ENCODE measurements around the gene NIPA2.
"Not testable (repeated sequence)": the region's sequence is repeated elsewhere in the genome, so short reads cannot be mapped to it uniquely, and the experiment has no call there.

The NIPA2 gene

DNA sequence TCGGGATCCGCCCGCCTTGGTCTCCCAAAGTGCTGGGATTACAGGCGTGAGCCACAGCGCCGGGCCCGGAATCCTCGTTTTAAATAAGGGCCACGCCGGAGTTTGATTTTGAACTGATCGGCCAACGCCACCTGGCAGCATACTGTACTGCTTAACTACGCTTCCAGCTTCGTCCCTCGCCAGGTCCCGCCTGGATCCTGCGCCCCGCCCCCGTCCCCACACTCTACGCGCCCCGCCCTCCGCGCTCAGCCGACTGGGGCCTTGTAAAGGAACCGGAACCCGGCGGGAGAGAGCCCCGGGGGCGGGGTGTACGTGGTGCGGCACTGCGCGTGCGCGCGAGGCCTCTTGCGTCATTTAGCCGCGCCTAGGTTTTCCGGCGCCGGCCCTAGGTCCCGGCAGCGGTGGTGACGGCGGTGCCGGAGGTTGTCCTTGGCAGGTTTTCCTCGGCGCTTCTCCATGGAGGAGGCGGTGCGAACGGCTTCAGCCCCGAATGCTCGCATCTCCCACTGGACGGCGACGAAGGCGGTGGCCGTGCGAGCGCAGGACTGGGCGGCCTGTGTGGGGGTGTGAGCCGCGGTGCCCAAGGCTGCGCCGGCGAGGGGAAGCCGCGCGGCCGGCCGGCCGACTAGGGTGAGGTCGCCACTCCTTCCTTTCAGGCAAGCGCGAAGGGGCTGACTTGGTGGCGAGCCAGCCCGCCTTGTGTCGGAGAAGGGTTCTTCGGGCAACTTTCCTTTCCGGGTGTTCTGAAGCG is at the start of gene NIPA2:
Gene NIPA2, plus strand, starts transcription at position 375 of the 751 bp plus-strand sequence. CDS start 13,066 bp downstream, outside the sequence.
- DNase-seq = peak; percentile 97

DNA sequence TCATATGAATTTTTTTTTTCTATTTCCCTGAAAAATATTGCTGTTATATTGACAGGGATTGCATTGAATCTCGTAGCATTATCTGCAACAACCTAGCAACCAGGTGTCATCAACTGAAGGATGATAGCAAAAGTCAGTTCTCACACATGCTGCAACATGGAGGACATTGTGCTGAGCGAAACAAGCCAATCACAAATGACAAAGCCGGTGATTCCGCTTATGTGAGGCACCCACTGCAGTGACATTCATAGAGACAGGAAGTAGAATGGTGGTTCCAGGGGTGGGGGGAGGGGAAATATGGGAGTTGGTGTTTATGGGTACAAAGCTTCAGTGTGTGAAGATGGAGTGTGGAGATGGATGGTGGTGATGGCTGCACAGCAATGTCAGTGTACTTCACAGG is 44.4 kb upstream of the NIPA2 start:
- no peak for DNase-seq

- no peak for DNase-seq
These were observed 43.8 kb upstream of the NIPA2 start for GRCh38 chr15:22794621-22795167.

- no peak for DNase-seq
These were observed 43.0 kb upstream of the NIPA2 start for GRCh38 chr15:22795206-22796063.

GRCh38 chr15:22796079-22796478 is 42.4 kb upstream of the NIPA2 start:
- no peak for DNase-seq

GRCh38 chr15:22799902-22800301 is 38.6 kb upstream of the NIPA2 start:
- DNase-seq = no peak

- DNase-seq = not testable (repeated sequence)
These were observed 35.5 kb upstream of the NIPA2 start for GRCh38 chr15:22803006-22803405.

GRCh38 chr15:22806156-22806555 is 32.3 kb upstream of the NIPA2 start:
- no peak for DNase-seq

GRCh38 chr15:22806664-22807063 is 31.8 kb upstream of the NIPA2 start:
- no peak for DNase-seq

DNA sequence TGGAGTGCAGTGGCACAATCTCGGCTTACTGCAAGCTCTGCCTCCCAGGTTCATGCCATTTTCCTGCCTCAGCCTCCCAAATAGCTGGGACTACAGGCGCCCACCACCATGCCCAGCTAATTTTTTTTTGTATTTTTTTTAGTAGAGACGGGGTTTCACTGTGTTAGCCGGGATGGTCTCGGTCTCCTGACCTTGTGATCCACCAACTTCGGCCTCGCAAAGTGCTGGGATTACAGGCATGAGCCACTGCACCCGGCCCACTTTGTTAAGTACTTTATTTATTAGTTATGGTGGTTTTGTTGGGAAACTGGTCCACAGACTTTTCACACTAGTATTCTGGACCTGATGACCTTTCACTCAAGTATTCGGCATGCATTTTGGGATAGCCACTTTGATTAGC is 30.6 kb upstream of the NIPA2 start:
- DNase-seq = not testable (repeated sequence)

DNA sequence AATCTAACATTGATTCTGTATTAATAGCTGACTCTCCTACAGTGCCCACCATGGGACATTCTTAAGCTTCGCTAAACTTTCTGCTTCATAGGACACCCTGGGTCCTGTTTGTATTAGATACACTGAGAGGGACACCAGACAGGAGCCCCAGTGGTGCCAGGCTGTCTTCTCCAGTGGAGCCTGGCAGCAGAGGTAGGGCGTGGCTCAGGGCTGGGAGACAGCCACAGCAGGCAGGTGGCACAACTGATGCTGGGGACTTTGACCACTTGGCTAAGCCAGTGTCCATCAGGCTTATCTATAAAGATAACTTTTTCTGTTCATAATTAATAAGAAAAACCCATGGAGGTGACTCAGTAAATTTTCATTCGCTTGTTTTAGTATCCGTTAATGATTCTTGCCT is 30.2 kb upstream of the NIPA2 start:
- no peak for DNase-seq

- DNase-seq = no peak
These were observed 29.6 kb upstream of the NIPA2 start for GRCh38 chr15:22808761-22809280.

DNA sequence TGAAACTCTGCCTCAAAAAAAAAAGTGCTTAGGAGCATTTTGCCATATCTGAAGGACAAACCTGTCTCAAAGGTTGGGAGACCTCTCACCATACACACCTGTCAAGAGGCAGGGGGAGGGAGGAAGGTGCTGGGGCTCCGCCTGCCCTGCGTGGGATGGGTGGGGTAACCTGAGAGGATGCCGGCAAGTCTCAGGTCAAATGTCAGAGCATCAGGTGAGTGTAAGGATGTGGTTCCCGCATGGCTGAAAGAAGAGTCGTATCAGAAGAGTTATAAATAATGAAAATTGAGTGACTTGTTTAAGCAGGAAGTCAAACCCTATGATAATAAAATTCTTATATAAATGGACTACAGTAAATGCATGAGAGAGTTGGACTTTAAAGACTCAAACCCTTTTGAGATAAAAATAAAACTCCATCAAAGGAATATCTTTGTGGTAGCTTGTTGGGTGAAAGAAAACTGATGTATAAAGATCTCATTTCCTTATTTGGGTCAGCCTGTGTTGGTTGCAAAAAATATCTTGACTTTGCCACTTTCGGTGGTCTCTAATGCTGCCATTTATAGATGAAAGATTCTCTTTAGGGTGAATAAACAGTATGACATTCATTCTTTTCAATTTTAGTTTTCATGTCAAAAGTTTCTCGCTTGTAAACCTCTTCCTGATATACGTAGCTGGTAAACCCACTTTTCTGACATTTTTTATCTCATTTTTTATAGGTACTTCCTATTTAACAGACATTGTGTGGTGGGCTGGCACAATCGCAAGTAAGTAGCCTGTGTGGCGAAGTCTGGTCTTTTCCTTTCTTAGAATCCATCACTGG is 28.2 kb upstream of the NIPA2 start:
- DNase-seq = no peak

DNA sequence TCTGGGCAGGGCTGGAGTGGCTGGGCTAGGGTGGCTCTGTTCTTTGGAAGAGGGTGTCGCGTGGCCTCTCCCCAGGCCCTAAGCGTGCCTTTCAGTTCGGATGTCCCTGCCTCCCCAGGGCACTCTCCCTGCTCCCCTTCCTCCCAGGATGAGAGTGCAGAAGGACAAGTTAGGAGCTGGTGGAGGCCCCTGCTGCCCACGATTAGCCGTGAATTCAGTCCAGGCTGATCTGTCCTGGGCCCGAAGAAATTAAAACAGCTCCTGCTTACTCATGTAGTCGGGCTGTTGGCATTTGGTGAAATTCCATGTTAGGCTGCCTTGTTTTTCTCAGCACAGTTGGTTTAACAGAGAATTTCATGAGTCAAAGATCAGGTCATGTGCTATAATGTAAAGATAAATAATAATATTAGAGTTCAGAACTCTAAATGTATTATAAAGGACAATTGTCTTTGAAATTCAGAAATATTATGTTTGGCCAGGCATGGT is 27.6 kb upstream of the NIPA2 start:
- DNase-seq = no peak

DNA sequence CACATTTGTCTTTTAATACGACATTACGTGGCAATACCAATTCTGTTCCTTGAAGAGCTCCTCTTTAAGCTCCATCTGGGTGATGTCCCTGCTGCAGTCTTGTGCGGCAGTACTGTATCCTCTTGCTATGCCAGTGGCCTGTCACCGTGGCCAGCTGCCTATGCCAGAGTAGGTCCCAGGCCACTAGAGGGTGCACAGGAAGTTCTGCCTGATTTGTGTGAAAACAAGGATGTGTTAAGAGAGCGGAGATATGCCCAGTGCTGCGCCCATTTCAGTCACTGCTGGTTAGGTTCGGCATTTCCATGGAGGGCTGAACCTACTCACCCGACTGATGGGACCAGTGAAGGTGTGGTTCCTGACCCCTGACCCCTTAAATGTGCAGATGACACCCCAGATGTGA is 26.8 kb upstream of the NIPA2 start:
- no peak for DNase-seq

GRCh38 chr15:22813844-22814243 is 24.6 kb upstream of the NIPA2 start:
- DNase-seq = no peak

DNA sequence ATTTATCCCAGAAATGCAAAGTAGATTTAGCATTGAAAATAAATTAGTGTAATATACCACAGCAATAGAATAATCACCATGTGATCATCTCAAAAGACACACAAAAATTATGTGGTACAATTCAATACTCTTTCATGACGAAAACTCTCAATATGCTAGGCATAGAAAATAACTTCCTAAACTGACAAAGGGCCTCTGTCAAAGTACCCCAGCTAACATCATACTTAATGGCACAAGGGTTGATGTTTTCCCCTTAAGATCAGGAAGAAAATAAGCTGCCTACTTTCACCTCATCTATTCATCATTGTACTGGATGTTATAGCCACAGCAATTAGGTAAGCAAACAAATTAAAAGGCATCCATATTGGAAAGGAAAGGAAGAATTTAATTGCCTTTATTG is 22.7 kb upstream of the NIPA2 start:
- no peak for DNase-seq

- DNase-seq = no peak
These were observed 18.8 kb upstream of the NIPA2 start for GRCh38 chr15:22819651-22820050.

GRCh38 chr15:22823495-22824128 is 14.9 kb upstream of the NIPA2 start:
- DNase-seq = no peak

DNA sequence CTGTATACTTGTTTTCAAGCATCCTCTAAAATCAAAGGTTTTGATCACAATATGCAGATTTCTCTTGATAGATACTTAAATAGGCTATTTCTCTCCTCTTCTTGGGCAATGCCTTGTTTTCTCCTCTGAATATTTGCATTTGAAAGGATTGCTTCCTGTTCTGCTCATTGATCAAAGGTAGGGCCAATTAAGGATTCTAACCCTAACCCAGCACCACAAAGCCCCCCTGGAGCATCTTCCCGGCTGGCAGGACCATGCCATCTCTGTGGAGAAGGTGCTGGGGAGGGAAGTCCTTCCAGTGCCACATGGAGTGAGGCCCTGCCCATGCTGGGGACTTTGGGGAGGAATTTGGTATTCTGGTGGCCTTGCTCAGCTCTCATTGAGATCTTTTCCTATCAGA is 11.3 kb upstream of the NIPA2 start:
- no peak for DNase-seq

DNA sequence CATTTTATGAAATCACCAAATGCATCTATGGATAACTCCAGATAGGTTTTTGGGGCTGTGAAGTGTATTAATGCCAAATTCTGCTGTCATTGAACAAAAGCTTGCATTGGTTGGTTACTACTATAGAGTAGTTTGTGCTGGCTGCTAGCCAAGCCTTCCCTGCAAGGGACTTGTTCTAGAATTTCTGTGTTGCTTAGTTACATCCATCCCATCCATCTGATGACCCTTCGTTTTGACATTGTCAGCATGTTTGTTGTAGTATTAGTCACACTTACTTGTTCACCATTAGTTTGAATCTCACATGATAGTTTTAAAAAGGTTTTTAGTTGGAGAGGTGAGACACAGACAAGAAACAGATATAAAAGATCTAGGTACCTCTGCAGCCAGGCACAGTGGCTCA is 7.0 kb upstream of the NIPA2 start:
- DNase-seq = no peak

DNA sequence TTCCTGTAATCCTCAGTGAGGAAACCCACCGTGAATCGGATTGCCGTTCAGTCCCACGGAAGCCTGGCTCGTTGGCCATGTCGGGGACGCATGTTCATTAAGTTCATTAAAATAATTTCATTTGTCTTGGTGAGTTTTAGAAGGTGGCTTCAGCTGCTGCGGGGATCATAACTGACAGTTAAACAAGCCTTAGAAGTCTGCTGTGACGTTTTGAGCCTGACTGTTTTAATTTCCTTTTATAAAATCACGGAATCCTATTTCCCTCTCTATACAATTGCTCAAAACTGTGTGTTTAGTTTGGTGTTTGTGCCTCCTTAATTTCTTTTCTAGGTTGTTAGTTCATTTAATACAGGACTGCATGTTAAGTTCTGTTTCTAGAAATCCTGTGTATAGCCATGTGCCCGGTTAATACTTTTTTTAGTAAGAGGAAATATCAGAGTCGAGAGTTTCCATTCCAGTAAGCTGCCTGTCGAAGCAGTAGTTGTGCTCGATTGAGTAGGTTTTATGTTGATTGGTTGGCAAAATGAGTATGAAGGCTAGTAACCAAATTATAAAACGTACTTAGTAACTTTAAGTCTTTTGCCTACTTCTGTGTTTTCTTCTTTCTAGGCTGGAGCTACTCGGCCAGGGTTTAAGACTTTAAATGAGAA is 705 bp downstream of the NIPA2 start:
- DNase-seq = no peak
